Chondrocyte (in vitro differentiated cells): ENCODE measurements around the gene RAB11FIP2. TPM values are rescaled to one million over a fixed set of nuclear protein-coding genes. Genes with fewer than 3 reads are reported as not detected.
A peak's percentile ranks its signal among the peaks of the same experiment; 100 is the strongest.

Source experiments
- DNase-seq: peaks from one replicate; pipeline ENCODE4 v3.0.0; 2021; ENCODE audit warnings: mixed read lengths, low spot score
- H3K27ac Mint-ChIP-seq: one replicate; pipeline ENCODE4 v1.8.0; 2021; ENCODE audit warnings: mild to moderate bottlenecking, moderate library complexity, mixed read lengths; ENCODE audit not compliant: unreplicated experiment
- H3K27me3 Mint-ChIP-seq: 2 replicates; pipeline ENCODE4 v1.8.0; 2021; ENCODE audit warnings: low read depth, mixed read lengths
- H3K36me3 Mint-ChIP-seq: 2 replicates; pipeline ENCODE4 v1.8.0; 2021; ENCODE audit warnings: low read depth, mixed read lengths
- H3K4me1 Mint-ChIP-seq: 2 replicates; pipeline ENCODE4 v1.8.0; 2021; ENCODE audit warnings: low read depth, mild to moderate bottlenecking, mixed read lengths
- H3K4me3 Mint-ChIP-seq: one replicate; pipeline ENCODE4 v1.8.0; 2021; ENCODE audit warnings: mild to moderate bottlenecking, moderate library complexity, mixed read lengths; ENCODE audit not compliant: unreplicated experiment
- H3K9me3 Mint-ChIP-seq: 2 replicates; pipeline ENCODE4 v1.8.0; 2021; ENCODE audit warnings: low read depth, mixed read lengths
- CTCF ChIP-seq: fragments of 200-600 bp; sonication (generic); IDR thresholded peaks from 2 replicates; pipeline ENCODE4 v1.5.0; 2021; ENCODE audit warnings: antibody characterized with exemption, mild to moderate bottlenecking, moderate library complexity
- total RNA-seq: library from RNA; stranded (reverse); gene quantifications from 3 replicates; pipeline ENCODE4 v1.2.1, GENCODE V29; 2021

RAB11FIP2 gene
- total RNA-seq, 1 donor from 2014 or later, result 20.9 TPM

- Mint-ChIP-seq H3K4me1 (peaks cover 48% of the 10 kb centered on the region), H3K4me3 (no peak overlapping the region), H3K36me3 (no peaks in the 10 kb centered on the region), H3K27me3 (no peaks in the 10 kb centered on the region), H3K9me3 (no peaks in the 10 kb centered on the region), H3K27ac (no peak overlapping the region)
- no peak for TF ChIP-seq CTCF
- no peak for DNase-seq
These were observed 11.3 kb downstream of the RAB11FIP2 start for GRCh38 chr10:118035354-118036005.

GRCh38 chr10:118034791-118035261 lies 11.9 kb downstream of the RAB11FIP2 start:
- no peaks in the 10 kb centered on the region for H3K27me3 Mint-ChIP-seq
- TF ChIP-seq CTCF, result no peak
- no peak overlapping the region for H3K4me3 Mint-ChIP-seq
- H3K4me1 Mint-ChIP-seq, result peaks cover 42% of the 10 kb centered on the region
- H3K36me3 Mint-ChIP-seq, result no peaks in the 10 kb centered on the region
- DNase-seq, result no peak
- no peak overlapping the region for H3K27ac Mint-ChIP-seq
- no peaks in the 10 kb centered on the region for H3K9me3 Mint-ChIP-seq

GRCh38 chr10:118033905-118034304 lies 12.8 kb downstream of the RAB11FIP2 start:
- H3K4me1 Mint-ChIP-seq, result peaks cover 35% of the 10 kb centered on the region
- H3K27me3 Mint-ChIP-seq, result no peaks in the 10 kb centered on the region
- H3K4me3 Mint-ChIP-seq, result no peak overlapping the region
- no peak overlapping the region for H3K27ac Mint-ChIP-seq
- H3K36me3 Mint-ChIP-seq, result no peaks in the 10 kb centered on the region
- TF ChIP-seq CTCF, result no peak
- H3K9me3 Mint-ChIP-seq, result no peaks in the 10 kb centered on the region
- no peak for DNase-seq

DNA sequence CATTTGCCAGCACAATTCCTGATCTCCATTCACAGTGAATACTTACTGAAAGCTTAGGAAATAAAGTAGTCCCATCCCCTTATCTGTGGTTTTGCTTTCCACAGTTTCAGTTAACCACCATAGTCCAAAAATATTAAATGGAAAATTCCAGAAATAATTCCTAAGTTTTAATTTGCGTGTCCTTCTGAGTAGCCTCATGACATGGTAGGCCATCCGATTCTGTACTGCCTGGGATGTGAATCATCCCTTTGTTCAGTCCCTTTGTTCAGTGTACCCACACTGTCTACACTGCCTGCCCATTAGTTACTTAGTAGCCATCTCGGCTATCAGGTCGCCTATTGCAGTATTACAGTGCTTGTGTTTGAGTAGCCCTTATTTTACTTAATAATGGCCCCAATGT lies 14.2 kb downstream of the RAB11FIP2 start:
- Mint-ChIP-seq H3K4me1 (peaks cover 34% of the 10 kb centered on the region), H3K27me3 (no peaks in the 10 kb centered on the region), H3K36me3 (no peaks in the 10 kb centered on the region), H3K27ac (no peak overlapping the region), H3K9me3 (no peaks in the 10 kb centered on the region), H3K4me3 (no peak overlapping the region)
- no peak for DNase-seq
- no peak for TF ChIP-seq CTCF

GRCh38 chr10:118031351-118032075 lies 15.2 kb downstream of the RAB11FIP2 start:
- DNase-seq, result no peak
- no peak for TF ChIP-seq CTCF
- Mint-ChIP-seq H3K27me3 (no peaks in the 10 kb centered on the region), H3K27ac (peak overlapping the region; percentile 27), H3K9me3 (no peaks in the 10 kb centered on the region), H3K4me1 (peaks cover 29% of the 10 kb centered on the region), H3K36me3 (no peaks in the 10 kb centered on the region), H3K4me3 (no peak overlapping the region)
